Measurements from ENCODE around the gene WFDC9. TPM values are rescaled to one million over a fixed set of nuclear protein-coding genes. Genes with fewer than 3 reads are reported as not detected.
"Not testable (repeated sequence)": the region's sequence is repeated elsewhere in the genome, so short reads cannot be mapped to it uniquely, and the experiment has no call there.

Gene WFDC9
- total RNA-seq, 1 donor from 2014 or later = not detected

- Histone ChIP-seq H3K79me2 (ENCODE audit: low read depth) (no peaks in the 10 kb centered on the region), H4K20me1 (ENCODE audit: low read depth) (no peaks in the 10 kb centered on the region), H3K27me3 (no peaks in the 10 kb centered on the region), H3K36me3 (no peaks in the 10 kb centered on the region), H3K4me2 (no peak within 1 kb of the TSS), H2AFZ (replicated peaks) (no peak within 1 kb of the TSS), H3K4me3 (no peak within 1 kb of the TSS), H3K9me3 (ENCODE audit: low read depth) (no peaks in the 10 kb centered on the region), H3K4me1 (no peaks in the 10 kb centered on the region), H3K9ac (no peak within 1 kb of the TSS), H3K27ac (no peak within 1 kb of the TSS), H3F3A (ENCODE audit: low read depth) (no peaks in the 10 kb centered on the region)
- peaks cover 9% of the 10 kb centered on the region for H3K9me3 Mint-ChIP-seq
- no peaks in the 10 kb centered on the region for H3K27me3 Mint-ChIP-seq (ENCODE audit: insufficient read depth, low read depth)
- no peak for DNase-seq (ENCODE audit: low spot score)
- H3K4me3 Mint-ChIP-seq = no peak within 1 kb of the TSS
- H3K27ac Mint-ChIP-seq = no peak within 1 kb of the TSS
- no peak for TF ChIP-seq CTCF (IDR thresholded peaks at IDR 0.05)
- no peak for TF ChIP-seq EZH2 (IDR thresholded peaks at IDR 0.05)
- TF ChIP-seq EZH2phosphoT487 (IDR thresholded peaks at IDR 0.05) = no peak
- no peaks in the 10 kb centered on the region for H3K36me3 Mint-ChIP-seq
- H3K4me1 Mint-ChIP-seq = no peaks in the 10 kb centered on the region
Observed at GRCh38 chr20:45670139-45670538, 39.1 kb upstream of the WFDC9 start, which contains the start of gene WFDC11. Gene WFDC11, minus strand, starts transcription at chr20:45670239. Its CDS starts 19,639 bp downstream, at chr20:45650600.

GRCh38 chr20:45657038-45657437 is 26.0 kb upstream of the WFDC9 start:
- not testable (repeated sequence) for H3F3A ChIP-seq (ENCODE audit: low read depth); H3K27me3 ChIP-seq; H3K27me3 Mint-ChIP-seq (ENCODE audit: insufficient read depth, low read depth); H3K4me3 ChIP-seq; H2AFZ ChIP-seq (replicated peaks); H3K9ac ChIP-seq; H3K9me3 ChIP-seq (ENCODE audit: low read depth); H3K4me2 ChIP-seq; H3K4me3 Mint-ChIP-seq; H3K4me1 Mint-ChIP-seq; DNase-seq (ENCODE audit: low spot score); H3K36me3 ChIP-seq; H4K20me1 ChIP-seq (ENCODE audit: low read depth); H3K79me2 ChIP-seq (ENCODE audit: low read depth); H3K27ac ChIP-seq; H3K4me1 ChIP-seq; H3K9me3 Mint-ChIP-seq; H3K36me3 Mint-ChIP-seq; H3K27ac Mint-ChIP-seq

GRCh38 chr20:45651726-45652125 is 20.6 kb upstream of the WFDC9 start:
- not testable (repeated sequence) for H3K9ac ChIP-seq; H3K27ac ChIP-seq; H3K4me1 ChIP-seq; H3K27ac Mint-ChIP-seq; H3K27me3 ChIP-seq; H3K27me3 Mint-ChIP-seq (ENCODE audit: insufficient read depth, low read depth); DNase-seq (ENCODE audit: low spot score); H3K4me3 Mint-ChIP-seq; H3K36me3 ChIP-seq; H2AFZ ChIP-seq (replicated peaks); H3K4me1 Mint-ChIP-seq; H3K4me3 ChIP-seq; H3F3A ChIP-seq (ENCODE audit: low read depth); H4K20me1 ChIP-seq (ENCODE audit: low read depth); H3K4me2 ChIP-seq; H3K79me2 ChIP-seq (ENCODE audit: low read depth); H3K9me3 ChIP-seq (ENCODE audit: low read depth); H3K36me3 Mint-ChIP-seq
- H3K9me3 Mint-ChIP-seq = peaks cover 13% of the 10 kb centered on the region

- H3F3A ChIP-seq (ENCODE audit: low read depth) = no peaks in the 10 kb centered on the region
- no peaks in the 10 kb centered on the region for H4K20me1 ChIP-seq (ENCODE audit: low read depth)
- H3K79me2 ChIP-seq (ENCODE audit: low read depth) = no peaks in the 10 kb centered on the region
- H3K27me3 ChIP-seq = no peaks in the 10 kb centered on the region
- no peak overlapping the region for H3K9ac ChIP-seq
- H2AFZ ChIP-seq (replicated peaks) = no peak overlapping the region
- H3K4me3 ChIP-seq = no peak overlapping the region
- no peaks in the 10 kb centered on the region for H3K36me3 Mint-ChIP-seq
- H3K4me3 Mint-ChIP-seq = no peak overlapping the region
- H3K4me2 ChIP-seq = no peak overlapping the region
- peaks cover 7% of the 10 kb centered on the region for H3K27me3 Mint-ChIP-seq (ENCODE audit: insufficient read depth, low read depth)
- peaks cover 20% of the 10 kb centered on the region for H3K9me3 Mint-ChIP-seq
- H3K36me3 ChIP-seq = no peaks in the 10 kb centered on the region
- H3K27ac Mint-ChIP-seq = no peak overlapping the region
- H3K27ac ChIP-seq = no peak overlapping the region
- TF ChIP-seq EZH2 (IDR thresholded peaks at IDR 0.05) (no peak), EZH2phosphoT487 (IDR thresholded peaks at IDR 0.05) (no peak), CTCF (IDR thresholded peaks at IDR 0.05) (no peak)
- no peaks in the 10 kb centered on the region for H3K4me1 Mint-ChIP-seq
- DNase-seq (ENCODE audit: low spot score) = no peak
- no peaks in the 10 kb centered on the region for H3K4me1 ChIP-seq
- H3K9me3 ChIP-seq (ENCODE audit: low read depth) = no peaks in the 10 kb centered on the region
Observed at GRCh38 chr20:45649312-45649863, 18.3 kb upstream of the WFDC9 start.
